WTC11 (cell line): ENCODE measurements around the gene MAD2L1. TPM values are rescaled to one million over a fixed set of nuclear protein-coding genes. Genes with fewer than 3 reads are reported as not detected.

Experiments used
- ATAC-seq: fragments of 200-7000 bp; cut with Tn5 transposase; 2 replicates; pipeline ENCODE4 v1.10.0; 2021; ENCODE audit warnings: mild to moderate bottlenecking, moderate library complexity
- CTCF ChIA-PET: fragments of 300-600 bp; sonication (Branson Sonifier 250); formaldehyde crosslinking; loops from one replicate; lab custom pipeline; 2021; ENCODE audit warnings: antibody characterized with exemption; lab: Charles Lee
- POLR2A ChIA-PET: fragments of 350-600 bp; sonication (Branson Sonifier 250); formaldehyde crosslinking; loops from one replicate; lab custom pipeline; 2021; ENCODE audit warnings: antibody characterized with exemption; lab: Charles Lee
- DNase-seq: peaks from one replicate; pipeline ENCODE4 v3.0.0; 2021; ENCODE audit warnings: low spot score
- H3K27ac Mint-ChIP-seq: 2 replicates; pipeline ENCODE4 v1.8.0; 2021; ENCODE audit warnings: mixed read lengths
- H3K27me3 Mint-ChIP-seq: 2 replicates; pipeline ENCODE4 v1.8.0; 2021; ENCODE audit warnings: low read depth, mild to moderate bottlenecking, moderate library complexity, mixed read lengths
- H3K36me3 Mint-ChIP-seq: 2 replicates; pipeline ENCODE4 v1.8.0; 2021; ENCODE audit warnings: mixed read lengths
- H3K4me1 Mint-ChIP-seq: 2 replicates; pipeline ENCODE4 v1.8.0; 2022; ENCODE audit warnings: mixed read lengths
- H3K4me3 Mint-ChIP-seq: 2 replicates; pipeline ENCODE4 v1.8.0; 2021; ENCODE audit warnings: mild to moderate bottlenecking, moderate library complexity, mixed read lengths
- H3K9me3 Mint-ChIP-seq: 2 replicates; pipeline ENCODE4 v1.8.0; 2021; ENCODE audit warnings: mixed read lengths
- AR ChIP-seq: fragments of 250-450 bp; sonication (Bioruptor Pico); IDR thresholded peaks from 2 replicates; pipeline ENCODE4 v1.9.0; 2021; ENCODE audit warnings: mild to moderate bottlenecking
- ATF2 ChIP-seq: sonication (generic); formaldehyde crosslinking; IDR thresholded peaks from 2 replicates; pipeline ENCODE4 v1.8.1; 2022; ENCODE audit warnings: low read depth, missing genetic modification reagents, borderline replicate concordance
- CREB1 ChIP-seq: sonication (generic); formaldehyde crosslinking; IDR thresholded peaks from 2 replicates; pipeline ENCODE4 v1.8.0; 2023; ENCODE audit warnings: mild to moderate bottlenecking, missing genetic modification reagents
- CTCF ChIP-seq: fragments of 200-600 bp; IDR thresholded peaks from 2 replicates; pipeline ENCODE4 v1.8.0; 2022; ENCODE audit warnings: antibody characterized with exemption
- GRHL2 ChIP-seq: fragments of 250-450 bp; sonication (Bioruptor Pico); IDR thresholded peaks from 2 replicates; pipeline ENCODE4 v1.8.0; 2022; ENCODE audit warnings: mild to moderate bottlenecking, moderate library complexity; ENCODE audit not compliant: insufficient replicate concordance, severe bottlenecking
- GTF2I ChIP-seq: fragments of 250-450 bp; sonication (Bioruptor Pico); conservative IDR thresholded peaks from 2 replicates; pipeline ENCODE4 v1.4.0; 2021; ENCODE audit warnings: mild to moderate bottlenecking
- HMGA2 ChIP-seq: fragments of 250-450 bp; sonication (Bioruptor Pico); IDR thresholded peaks from 2 replicates; pipeline ENCODE4 v1.4.0; 2021; ENCODE audit warnings: mild to moderate bottlenecking, moderate library complexity
- JUN ChIP-seq: sonication (generic); formaldehyde crosslinking; IDR thresholded peaks from 2 replicates; pipeline ENCODE4 v1.8.0; 2023; ENCODE audit warnings: mild to moderate bottlenecking, missing genetic modification reagents
- NFATC4 ChIP-seq: fragments of 250-450 bp; sonication (Bioruptor Pico); IDR thresholded peaks from 2 replicates; pipeline ENCODE4 v1.9.0; 2021; ENCODE audit warnings: mild to moderate bottlenecking
- PREB ChIP-seq: sonication (generic); formaldehyde crosslinking; IDR thresholded peaks from 2 replicates; pipeline ENCODE4 v1.8.1; 2022; ENCODE audit warnings: mild to moderate bottlenecking, missing genetic modification reagents, moderate library complexity, borderline replicate concordance
- TP53 ChIP-seq: sonication (generic); formaldehyde crosslinking; IDR thresholded peaks from 2 replicates; pipeline ENCODE4 v1.8.1; 2023; ENCODE audit warnings: mild to moderate bottlenecking, missing genetic modification reagents
- ZNF121 ChIP-seq: sonication (generic); formaldehyde crosslinking; IDR thresholded peaks from 2 replicates; pipeline ENCODE4 v1.8.0; 2023; ENCODE audit warnings: missing genetic modification reagents
- ZNF219 ChIP-seq: sonication (generic); formaldehyde crosslinking; IDR thresholded peaks from 2 replicates; pipeline ENCODE4 v1.8.0; 2023; ENCODE audit warnings: missing genetic modification reagents, mild to moderate bottlenecking, borderline replicate concordance
- ZNF281 ChIP-seq: sonication (generic); formaldehyde crosslinking; IDR thresholded peaks from 2 replicates; pipeline ENCODE4 v1.8.0; 2023; ENCODE audit warnings: mild to moderate bottlenecking, missing genetic modification reagents
- ZNF532 ChIP-seq: fragments of 250-450 bp; sonication (Bioruptor Pico); IDR thresholded peaks from 2 replicates; pipeline ENCODE4 v1.9.0; 2021; ENCODE audit warnings: mild to moderate bottlenecking, borderline replicate concordance
- total RNA-seq: library from RNA; stranded (reverse); gene quantifications from 3 replicates; pipeline ENCODE4 v1.2.3, GENCODE V29; 2021

The MAD2L1 gene
- total RNA-seq, 1 experiment from 2014 or later = 81.2 TPM

- TF ChIP-seq ZNF219 (CRISPR knock-in tag) (no peak), ZNF281 (CRISPR knock-in tag) (no peak), GTF2I (no peak), PREB (CRISPR knock-in tag) (no peak), NFATC4 (no peak), ZNF532 (CRISPR knock-in tag) (no peak), TP53 (CRISPR knock-in tag) (no peak), HMGA2 (no peak), CREB1 (CRISPR knock-in tag) (no peak), CTCF (no peak), ZNF121 (CRISPR knock-in tag) (no peak), GRHL2 (CRISPR knock-in tag) (no peak), ATF2 (CRISPR knock-in tag) (no peak)
- DNase-seq (no peak), ATAC-seq (no peak)
- H3K27me3 Mint-ChIP-seq = peaks cover 94% of the 10 kb centered on the region
- peaks cover 47% of the 10 kb centered on the region for H3K9me3 Mint-ChIP-seq
- ChIA-PET CTCF (no interaction called here), POLR2A (no interaction called here)
- peaks cover 19% of the 10 kb centered on the region for H3K36me3 Mint-ChIP-seq
- H3K27ac Mint-ChIP-seq = no peak overlapping the region
- H3K4me1 Mint-ChIP-seq = peaks cover 5% of the 10 kb centered on the region
- H3K4me3 Mint-ChIP-seq = no peak overlapping the region
Observed at GRCh38 chr4:120009731-120010130, 56.9 kb downstream of the MAD2L1 start.

- Mint-ChIP-seq H3K36me3 (peaks cover 19% of the 10 kb centered on the region), H3K4me1 (peaks cover 12% of the 10 kb centered on the region), H3K4me3 (no peak overlapping the region), H3K27me3 (peaks cover 87% of the 10 kb centered on the region), H3K27ac (no peak overlapping the region), H3K9me3 (peaks cover 47% of the 10 kb centered on the region)
- CTCF ChIA-PET = no interaction called here
- no peak for DNase-seq
- no peak for ATAC-seq
- POLR2A ChIA-PET = no interaction called here
- TF ChIP-seq AR (no peak), ATF2 (CRISPR knock-in tag) (no peak), JUN (CRISPR knock-in tag) (no peak)
Observed at GRCh38 chr4:120008957-120009356, 57.7 kb downstream of the MAD2L1 start.
